GM12892 (cell line): ENCODE results near the gene HSPA14.
"Not testable (repeated sequence)": the region's sequence is repeated elsewhere in the genome, so short reads cannot be mapped to it uniquely, and the experiment has no call there.

Experiments used
- DNase-seq: peaks from one replicate; pipeline ENCODE4 v3.0.0; 2011; ENCODE audit not compliant: insufficient read length
- FAIRE-seq: peaks from 2 replicates; lab custom pipeline; 2011; peaks lifted over from hg19 to GRCh38; lab: Jason Lieb, UNC
- POLR2A ChIP-seq: IDR thresholded peaks from 2 replicates; pipeline ENCODE4 v1.6.1; 2011; ENCODE audit warnings: low read depth, low read length, control low read depth
- POLR2AphosphoS5 ChIP-seq: IDR thresholded peaks from 2 replicates; pipeline ENCODE4 v1.6.1; 2011; ENCODE audit warnings: low read depth, low read length, control low read depth
- TAF1 ChIP-seq: IDR thresholded peaks from 2 replicates; pipeline ENCODE4 v1.6.1; 2011; ENCODE audit warnings: low read depth, mild to moderate bottlenecking, control low read depth, low read length, borderline replicate concordance

The HSPA14 gene

DNA sequence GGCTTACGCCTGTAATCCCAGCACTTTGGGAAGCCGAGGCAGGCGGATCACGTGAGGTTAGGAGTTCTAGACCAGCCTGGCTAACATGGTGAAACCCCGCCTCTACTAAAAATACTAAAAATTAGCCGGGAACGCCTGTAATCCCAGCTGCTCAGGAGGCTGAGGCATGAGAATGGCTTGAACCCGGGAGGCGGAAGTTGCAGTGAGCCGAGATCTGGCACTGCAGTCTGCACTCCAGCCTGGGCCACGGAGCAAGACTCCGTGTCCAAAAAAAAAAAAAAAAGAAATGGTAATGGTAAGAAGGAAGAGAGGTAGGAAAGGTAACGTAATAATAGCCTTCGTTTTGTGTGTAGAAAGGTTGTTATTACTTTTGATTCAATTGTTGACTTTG is 1.2 kb downstream of the HSPA14 start:
- TF ChIP-seq TAF1 (no peak), POLR2AphosphoS5 (no peak), POLR2A (no peak)
- no peak for DNase-seq
- peak; percentile 50 for FAIRE-seq

- FAIRE-seq = no peak
- no peak for DNase-seq
- TF ChIP-seq POLR2A (no peak), POLR2AphosphoS5 (no peak), TAF1 (no peak)
Observed at GRCh38 chr10:14840178-14840577, 2.1 kb downstream of the HSPA14 start.

DNA sequence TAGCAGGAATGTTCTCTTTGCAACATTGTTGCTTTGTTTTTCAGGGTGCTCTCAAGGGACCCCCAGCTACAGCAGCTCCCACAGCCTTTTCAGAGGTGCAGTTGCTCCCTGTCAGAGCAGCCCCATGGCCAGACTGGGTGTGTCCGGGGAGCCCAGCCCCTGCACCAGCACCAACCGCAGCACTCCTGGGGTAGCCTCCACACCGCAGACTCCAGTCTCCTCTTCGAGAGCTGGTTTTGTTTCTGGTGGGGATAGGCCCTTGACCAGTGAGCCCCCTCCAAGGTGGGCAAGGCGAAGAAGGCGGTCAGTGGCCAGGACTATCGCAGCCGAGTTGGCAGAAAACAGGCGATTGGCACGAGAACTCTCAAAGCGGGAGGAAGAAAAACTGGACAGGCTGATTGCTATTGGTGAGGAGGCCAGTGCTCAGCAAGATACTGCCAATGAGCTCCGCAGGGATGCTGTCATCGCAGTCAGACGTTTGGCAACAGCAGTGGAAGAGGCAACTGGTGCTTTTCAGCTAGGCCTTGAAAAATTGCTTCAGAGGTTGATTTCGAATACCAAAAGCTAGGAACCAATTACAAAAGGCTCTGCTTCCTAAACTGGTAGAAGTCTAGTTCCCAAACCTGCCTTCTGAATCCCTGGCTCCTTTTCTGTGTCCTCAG is 5.4 kb downstream of the HSPA14 start:
- TF ChIP-seq TAF1 = no peak
- TF ChIP-seq POLR2AphosphoS5 = no peak
- TF ChIP-seq POLR2A = no peak
- no peak for DNase-seq
- no peak for FAIRE-seq

DNA sequence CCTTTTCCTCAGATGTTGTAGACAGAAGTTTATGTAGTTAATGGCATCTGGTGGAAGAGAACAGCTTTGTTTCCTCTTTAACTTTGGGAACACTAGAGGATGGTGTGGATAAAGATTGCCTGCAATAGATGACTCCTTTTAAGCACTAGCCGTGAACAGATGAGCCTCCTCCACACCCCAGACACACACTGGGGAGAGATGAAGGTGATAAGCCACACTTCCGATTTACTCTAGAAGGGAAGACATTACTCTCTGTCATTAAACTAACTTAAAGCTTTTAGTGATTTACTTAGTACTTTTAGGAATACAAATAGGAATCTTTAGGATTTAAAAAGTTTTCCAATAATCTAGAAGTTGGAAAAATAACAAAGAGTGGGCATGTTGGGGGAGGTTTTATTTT is 6.8 kb downstream of the HSPA14 start:
- no peak for TF ChIP-seq POLR2AphosphoS5
- no peak for TF ChIP-seq TAF1
- FAIRE-seq = no peak

DNA sequence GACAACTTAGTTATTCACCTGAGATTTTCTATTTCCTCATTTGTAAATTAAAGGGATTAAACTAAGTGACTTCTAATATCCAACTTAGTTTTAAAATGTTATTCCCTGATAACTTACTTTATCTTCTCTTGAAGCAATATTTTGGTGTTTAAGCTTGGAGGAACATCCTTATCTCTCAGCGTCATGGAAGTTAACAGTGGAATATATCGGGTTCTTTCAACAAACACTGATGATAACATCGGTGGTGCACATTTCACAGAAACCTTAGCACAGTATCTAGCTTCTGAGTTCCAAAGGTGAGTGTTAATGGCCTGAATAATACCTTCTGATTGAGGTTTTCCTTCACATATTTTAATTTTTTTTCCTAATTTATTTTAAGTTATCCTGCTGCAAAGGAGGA is 14.1 kb downstream of the HSPA14 start:
- DNase-seq = no peak
- no peak for FAIRE-seq
- no peak for TF ChIP-seq POLR2A
- TF ChIP-seq POLR2AphosphoS5 = no peak
- TF ChIP-seq TAF1 = no peak

More for the DNA sequence above, 6.8 kb downstream of the HSPA14 start:
- DNase-seq = no peak

GRCh38 chr10:14855453-14855852 is 17.3 kb downstream of the HSPA14 start:
- FAIRE-seq (no peak), DNase-seq (no peak)
- TF ChIP-seq TAF1 (no peak), POLR2AphosphoS5 (no peak), POLR2A (no peak)

DNA sequence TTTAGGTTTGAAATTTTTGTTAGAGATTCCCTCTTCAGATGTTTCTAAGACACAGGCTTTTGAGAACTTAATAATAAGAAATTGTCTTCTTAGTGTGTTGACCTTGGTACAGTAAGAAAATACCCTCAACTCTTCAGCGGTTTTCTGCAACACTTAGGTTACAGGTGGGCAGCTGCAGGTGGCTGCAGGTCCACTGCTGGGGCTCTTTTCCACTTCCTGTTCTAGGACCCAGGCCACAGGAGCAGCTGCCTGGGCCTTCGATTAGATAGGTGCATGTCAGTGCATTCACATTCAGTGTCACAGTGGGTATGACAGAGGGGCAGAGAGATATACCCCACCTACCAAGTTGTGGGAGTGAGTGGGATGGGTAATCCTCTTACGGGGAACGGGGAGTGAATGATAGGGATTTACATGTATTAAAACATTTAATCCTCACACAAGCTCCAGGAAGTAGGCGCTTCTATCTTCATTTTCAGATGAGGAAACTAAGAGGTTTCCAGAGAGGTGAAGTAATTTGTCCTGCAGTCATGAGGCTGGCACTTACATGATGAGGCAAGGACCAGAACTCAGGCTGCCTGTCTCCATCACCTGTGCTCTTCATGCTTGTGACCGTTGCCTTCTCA is 20.3 kb downstream of the HSPA14 start:
- DNase-seq (no peak), FAIRE-seq (no peak)
- TF ChIP-seq POLR2A = no peak
- no peak for TF ChIP-seq TAF1
- TF ChIP-seq POLR2AphosphoS5 = no peak

DNA sequence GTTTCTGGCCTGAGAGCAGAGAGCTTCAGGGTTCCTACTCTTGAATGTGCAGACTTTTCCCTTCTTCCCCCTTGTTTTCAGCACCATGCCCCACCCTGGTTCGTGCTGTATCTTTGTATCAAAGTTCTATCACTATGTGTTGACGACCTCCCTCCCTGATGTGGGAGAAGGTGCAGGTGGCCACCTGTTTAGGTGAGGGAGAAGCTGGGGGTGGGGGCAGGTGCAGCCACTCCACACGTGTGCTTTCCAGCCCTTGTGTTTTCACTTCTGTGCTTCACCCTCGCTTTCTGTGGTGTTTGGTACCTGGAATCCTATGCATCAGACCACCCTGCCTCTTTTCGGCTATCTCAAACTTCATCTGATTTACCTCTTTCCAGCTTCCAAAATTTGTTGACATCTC is 20.9 kb downstream of the HSPA14 start:
- DNase-seq (no peak), FAIRE-seq (no peak)
- no peak for TF ChIP-seq POLR2A

GRCh38 chr10:14859775-14860174 is 21.7 kb downstream of the HSPA14 start:
- TF ChIP-seq POLR2A (no peak), POLR2AphosphoS5 (no peak), TAF1 (no peak)
- DNase-seq (no peak), FAIRE-seq (no peak)

DNA sequence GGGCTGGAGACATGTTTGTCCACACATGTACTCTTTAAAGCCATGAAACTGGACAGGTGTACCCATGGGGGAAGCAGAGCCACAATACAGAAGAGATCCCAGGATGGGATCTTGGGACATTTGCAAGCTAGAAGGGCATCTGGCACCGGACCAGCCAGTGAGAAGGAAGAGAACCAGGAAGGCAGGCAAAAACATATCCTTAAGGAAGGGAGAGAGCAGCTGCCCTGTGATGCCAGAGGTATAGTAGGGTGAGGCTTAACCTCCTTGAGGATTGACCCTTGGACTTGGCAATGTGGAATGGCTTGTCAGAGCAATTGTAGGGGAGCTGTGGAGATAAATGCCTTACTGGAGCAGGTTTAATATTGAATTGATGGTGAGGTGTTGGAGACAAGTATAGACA is 22.7 kb downstream of the HSPA14 start:
- FAIRE-seq = no peak
- DNase-seq = no peak

GRCh38 chr10:14864466-14864865 is 26.4 kb downstream of the HSPA14 start:
- not testable (repeated sequence) for FAIRE-seq

More for the DNA sequence above, 22.7 kb downstream of the HSPA14 start:
- TF ChIP-seq POLR2AphosphoS5 (no peak), POLR2A (no peak)

GRCh38 chr10:14864871-14865270 is 26.8 kb downstream of the HSPA14 start:
- DNase-seq, FAIRE-seq: not testable (repeated sequence)

More at GRCh38 chr10:14864466-14864865, 26.4 kb downstream of the HSPA14 start:
- DNase-seq = not testable (repeated sequence)
